ENCODE results near the gene FAM216A. TPM values are rescaled to one million over a fixed set of nuclear protein-coding genes. Genes with fewer than 3 reads are reported as not detected.

FAM216A gene
- total and polyA plus RNA-seq, 9 of the 15 experiments (the other 6 are each of a cell fraction or from before 2014, with no cell fraction given): 17.2 to 96.9 (median 48.5) TPM

DNA sequence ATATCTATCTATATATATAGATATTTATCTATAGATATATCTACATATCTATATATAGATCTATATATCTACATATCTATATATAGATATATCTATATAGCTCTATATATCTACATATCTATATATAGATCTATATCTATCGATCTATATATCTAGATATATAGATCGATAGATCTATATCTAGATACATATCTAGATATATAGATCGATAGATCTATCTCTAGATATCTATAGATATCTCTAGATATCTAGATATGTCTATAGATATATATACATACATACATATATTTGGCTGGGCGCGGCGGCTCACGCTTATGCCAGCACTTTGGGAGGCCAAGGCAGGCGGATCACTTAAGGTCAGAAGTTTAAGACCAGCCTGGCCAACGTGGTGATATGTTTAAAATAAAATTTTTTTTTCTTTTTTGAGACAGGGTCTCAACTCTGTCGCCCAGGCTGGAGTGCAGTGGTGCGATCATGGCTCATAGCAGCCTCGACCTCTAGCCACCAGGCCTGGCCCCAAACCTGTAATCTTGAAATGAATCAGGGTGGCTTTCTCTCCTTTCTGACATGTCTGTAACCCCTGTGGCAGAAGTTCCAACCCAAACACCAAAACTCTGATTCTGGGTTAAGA is 36.6 kb upstream of the FAM216A start (continued):
- TF ChIP-seq, protein P1, sequence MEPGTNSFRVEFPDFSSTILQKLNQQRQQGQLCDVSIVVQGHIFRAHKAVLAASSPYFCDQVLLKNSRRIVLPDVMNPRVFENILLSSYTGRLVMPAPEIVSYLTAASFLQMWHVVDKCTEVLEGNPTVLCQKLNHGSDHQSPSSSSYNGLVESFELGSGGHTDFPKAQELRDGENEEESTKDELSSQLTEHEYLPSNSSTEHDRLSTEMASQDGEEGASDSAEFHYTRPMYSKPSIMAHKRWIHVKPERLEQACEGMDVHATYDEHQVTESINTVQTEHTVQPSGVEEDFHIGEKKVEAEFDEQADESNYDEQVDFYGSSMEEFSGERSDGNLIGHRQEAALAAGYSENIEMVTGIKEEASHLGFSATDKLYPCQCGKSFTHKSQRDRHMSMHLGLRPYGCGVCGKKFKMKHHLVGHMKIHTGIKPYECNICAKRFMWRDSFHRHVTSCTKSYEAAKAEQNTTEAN (CRISPR knock-in tag; IDR thresholded peaks at IDR 0.05): no peak

DNA sequence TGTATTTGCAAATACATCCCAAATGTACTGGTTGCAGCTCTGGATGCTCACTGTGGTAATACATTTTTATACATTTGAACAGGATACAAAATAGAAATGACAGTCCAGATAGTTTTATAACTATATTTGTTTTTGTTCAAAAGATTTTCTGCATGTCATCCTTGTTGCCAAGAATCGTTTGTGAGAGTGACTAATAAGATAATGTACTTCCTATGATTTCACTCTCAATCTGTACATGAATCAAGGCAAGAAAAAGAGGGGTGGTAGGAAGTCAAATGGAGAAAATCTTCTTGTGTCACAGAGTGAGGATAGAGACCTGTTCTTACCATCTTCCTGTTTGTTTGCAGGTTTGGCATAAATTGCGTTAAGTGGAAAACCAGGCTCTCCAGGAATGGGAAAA is 32.4 kb upstream of the FAM216A start:
- TF ChIP-seq BCOR (IDR thresholded peaks at IDR 0.05) (no peak), POLR2G (IDR thresholded peaks at IDR 0.05; ENCODE audit: low read depth, low read length) (no peak), FOXA1 (IDR thresholded peaks at IDR 0.05; ENCODE audit: borderline replicate concordance) (no peak), HDAC6 (IDR thresholded peaks at IDR 0.05; ENCODE audit: low read depth, low read length) (no peak), MAFG (tag; conservative IDR thresholded peaks at IDR 0.05) (0 out of 2 replicates have a peak, but pooled peaks have one; percentile 31), ZNF766 (CRISPR knock-in tag; conservative IDR thresholded peaks at IDR 0.05) (no peak), RBM17 (IDR thresholded peaks at IDR 0.05; ENCODE audit: borderline replicate concordance, low read depth, low read length) (no peak), ZNF778 (CRISPR knock-in tag; IDR thresholded peaks at IDR 0.05) (no peak), SUPT5H (IDR thresholded peaks at IDR 0.05) (no peak), SPI1 (IDR thresholded peaks at IDR 0.05; ENCODE audit: borderline replicate concordance, low read depth, low read length) (no peak), ZNF316 (IDR thresholded peaks at IDR 0.05) (0 out of 2 replicates have a peak, but pooled peaks have one; percentile 10), PHF21A (IDR thresholded peaks at IDR 0.05; ENCODE audit: borderline replicate concordance, low read depth) (no peak), HDAC1 (IDR thresholded peaks at IDR 0.05) (no peak), KDM1A (IDR thresholded peaks at IDR 0.05) (peak in 1 of 2 experiments; percentile 41; a peak in 1 of 4 replicates), GATAD2A (IDR thresholded peaks at IDR 0.05) (no peak), EP400 (IDR thresholded peaks at IDR 0.05) (no peak)
- intact Hi-C loops (cut with micrococcal nuclease) (no loop called here), in situ Hi-C loops (cut with MboI) (no loop called here)
- Histone ChIP-seq H3K4me3 (no peak overlapping the region), H3K9me1 (ENCODE audit: control insufficient read depth, insufficient read depth, low read length) (no peaks in the 10 kb centered on the region), H3K27ac (ENCODE audit: extremely low read depth, low read depth, low read length) (no peak overlapping the region), H3K9me3 (replicated peaks; ENCODE audit: control insufficient read depth, insufficient read depth, low read depth, low read length) (no peaks in the 10 kb centered on the region), H3K4me1 (replicated peaks in 1 of 2; ENCODE audit: control insufficient read depth in 2 of 2, insufficient read depth in 2 of 2, low read length in 2 of 2) (no peaks in the 10 kb centered on the region; a peak in 1 of 5 replicates), H3K4me2 (ENCODE audit: insufficient read depth, low read length) (no peak overlapping the region), H4K20me1 (replicated peaks; ENCODE audit: control insufficient read depth, insufficient read depth, low read length) (no peaks in the 10 kb centered on the region), H3K27me3 (ENCODE audit: control insufficient read depth in 2 of 2, insufficient read depth in 2 of 2, low read length in 2 of 2) (no peaks in the 10 kb centered on the region), H3K79me2 (ENCODE audit: control insufficient read depth, insufficient read depth, low read length) (no peaks in the 10 kb centered on the region), H3K9ac (ENCODE audit: insufficient read depth in 1 of 2, low read depth in 2 of 2, low read length in 2 of 2) (no peak overlapping the region), H3K36me3 (ENCODE audit: control insufficient read depth, insufficient read depth, low read length) (peaks cover 52% of the 10 kb centered on the region; the same call in 2 of the 3 replicates), H2AFZ (ENCODE audit: low read depth, low read length) (no peak overlapping the region)
- DNase-seq (ENCODE audit: extremely low read depth in 1 of 4, low spot score in 3 of 4): no peak
- BruUV-seq (replicated peaks): TSS peak; percentile 29
- no peak for FAIRE-seq
- WGBS (ENCODE audit: insufficient coverage, low coverage, missing lambda C conversion rate): 56% methylated on average over 2 of the region's 2 CpGs
- CTCF ChIA-PET (ENCODE audit: low intra/inter-chr PET ratio): no interaction called here
- no peak for ATAC-seq
- POLR2A ChIA-PET: no interaction called here

Data from K562 (cell line).